ENCODE data around the gene AGFG1.

The AGFG1 gene

GRCh38 chr2:227471924-227472264 lies at the start of gene AGFG1:
Gene AGFG1, plus strand, starts transcription at chr2:227472156. Its CDS starts 266 bp downstream, at chr2:227472422.
- peak; percentile 55 for DNase-seq

- no peak for DNase-seq
Observed at GRCh38 chr2:227423656-227424499, 48.1 kb upstream of the AGFG1 start.

- DNase-seq: no peak
Observed at GRCh38 chr2:227428731-227429285, 43.1 kb upstream of the AGFG1 start.

GRCh38 chr2:227430639-227431038 lies 41.3 kb upstream of the AGFG1 start:
- no peak for DNase-seq

- DNase-seq: no peak
Observed at GRCh38 chr2:227433171-227433570, 38.8 kb upstream of the AGFG1 start.

GRCh38 chr2:227436436-227437174 lies 35.4 kb upstream of the AGFG1 start:
- DNase-seq: no peak

- no peak for DNase-seq
Observed at GRCh38 chr2:227439214-227439613, 32.7 kb upstream of the AGFG1 start.

GRCh38 chr2:227442639-227443038 lies 29.3 kb upstream of the AGFG1 start:
- DNase-seq: no peak

GRCh38 chr2:227443889-227444568 lies 27.9 kb upstream of the AGFG1 start:
- DNase-seq: no peak

GRCh38 chr2:227447606-227448005 lies 24.4 kb upstream of the AGFG1 start:
- no peak for DNase-seq

GRCh38 chr2:227450311-227450841 lies 21.6 kb upstream of the AGFG1 start:
- DNase-seq: no peak

GRCh38 chr2:227450926-227451654 lies 20.9 kb upstream of the AGFG1 start:
- DNase-seq: no peak

- DNase-seq: no peak
Observed at GRCh38 chr2:227451655-227451992, 20.3 kb upstream of the AGFG1 start.

- DNase-seq: no peak
Observed at GRCh38 chr2:227453810-227454209, 18.1 kb upstream of the AGFG1 start.

- DNase-seq: no peak
Observed at GRCh38 chr2:227454323-227454860, 17.6 kb upstream of the AGFG1 start.

- no peak for DNase-seq
Observed at GRCh38 chr2:227455200-227455599, 16.8 kb upstream of the AGFG1 start.

- DNase-seq: no peak
Observed at GRCh38 chr2:227456102-227456501, 15.9 kb upstream of the AGFG1 start.

GRCh38 chr2:227456772-227457171 lies 15.2 kb upstream of the AGFG1 start:
- DNase-seq: no peak

GRCh38 chr2:227460070-227460485 lies 11.9 kb upstream of the AGFG1 start:
- DNase-seq: no peak

- no peak for DNase-seq
Observed at GRCh38 chr2:227460833-227461232, 11.1 kb upstream of the AGFG1 start.

GRCh38 chr2:227461811-227462461 lies 10.0 kb upstream of the AGFG1 start:
- no peak for DNase-seq
